IMR-90 (cell line): Measurements from ENCODE around the gene CTIF. TPM values are rescaled to one million over a fixed set of nuclear protein-coding genes. Genes with fewer than 3 reads are reported as not detected.

Experiments
- ATAC-seq: fragments of 200-7000 bp; cut with Tn5 transposase; 2 replicates; pipeline ENCODE4 v1.9.1; 2020; ENCODE audit warnings: low read depth, mild to moderate bottlenecking, moderate library complexity
- BruUV-seq: library from RNA; stranded (reverse); fragments of 400-500 nt; replicated peaks from 2 replicates; lab custom pipeline; 2021; lab: Mats Ljungman, UMichigan
- CTCF ChIA-PET: fragments of 300-600 bp; formaldehyde crosslinking; extraction: SDS; loops from one replicate; lab custom pipeline; 2021; ENCODE audit warnings: antibody characterized with exemption; lab: Yijun Ruan, JAX
- POLR2A ChIA-PET: fragments of 300-600 bp; sonication (Branson Sonifier 250); formaldehyde crosslinking; loops from one replicate; lab custom pipeline; 2022; ENCODE audit warnings: antibody characterized with exemption; ENCODE audit not compliant: unreplicated experiment; lab: Charles Lee
- DNase-seq: peaks from one replicate; pipeline ENCODE4 v3.0.0; 2013
- H2AFZ ChIP-seq: replicated peaks from 2 replicates; pipeline ENCODE3; 2013; ENCODE audit warnings: low read length, mild to moderate bottlenecking; ENCODE audit not compliant: poor library complexity
- H2AK5ac ChIP-seq: 2 replicates; pipeline ENCODE4 v1.6.1; 2013; ENCODE audit warnings: low read depth, low read length, inconsistent platforms
- H2AK9ac ChIP-seq: replicated peaks from 2 replicates; pipeline ENCODE3; 2013; ENCODE audit warnings: mild to moderate bottlenecking, low read depth, low read length, moderate library complexity; ENCODE audit not compliant: poor library complexity
- H2BK120ac ChIP-seq: 2 replicates; pipeline ENCODE4 v1.6.1; 2013; ENCODE audit warnings: low read depth, low read length, inconsistent platforms
- H2BK15ac ChIP-seq: 3 replicates; pipeline ENCODE4 v1.6.1; 2013; ENCODE audit warnings: low read depth, low read length, inconsistent platforms
- H2BK20ac ChIP-seq: 2 replicates; pipeline ENCODE4 v1.6.1; 2013; ENCODE audit warnings: low read depth, mild to moderate bottlenecking, inconsistent platforms, low read length, moderate library complexity
- H2BK5ac ChIP-seq: 2 replicates; pipeline ENCODE4 v1.6.1; 2013; ENCODE audit warnings: mild to moderate bottlenecking, low read depth, low read length, inconsistent platforms; ENCODE audit not compliant: poor library complexity, severe bottlenecking
- H3K14ac ChIP-seq: replicated peaks from 2 replicates; pipeline ENCODE4 v1.6.1; 2013; ENCODE audit warnings: low read depth, low read length, inconsistent platforms
- H3K18ac ChIP-seq: 2 replicates; pipeline ENCODE4 v1.6.1; 2013; ENCODE audit warnings: low read depth, low read length, control low read depth
- H3K23ac ChIP-seq: 2 replicates; pipeline ENCODE4 v1.6.1; 2013; ENCODE audit warnings: low read depth, low read length, inconsistent platforms
- H3K27ac ChIP-seq: 2 replicates; pipeline ENCODE4 v1.5.1; 2013; ENCODE audit warnings: mild to moderate bottlenecking, control low read depth, low read length; ENCODE audit not compliant: insufficient read depth
- H3K27me3 ChIP-seq: 2 replicates; pipeline ENCODE4 v1.6.1; 2013; ENCODE audit warnings: low read length; ENCODE audit not compliant: control insufficient read depth, insufficient read depth
- H3K36me3 ChIP-seq: 2 replicates; pipeline ENCODE4 v1.6.1; 2013; ENCODE audit warnings: low read length, mixed read lengths; ENCODE audit not compliant: control insufficient read depth, insufficient read depth
- H3K4ac ChIP-seq: 2 replicates; pipeline ENCODE4 v1.6.1; 2013; ENCODE audit warnings: low read depth, low read length, inconsistent platforms
- H3K4me1 ChIP-seq: 2 replicates; pipeline ENCODE4 v1.6.1; 2013; ENCODE audit warnings: low read length, mixed read lengths; ENCODE audit not compliant: control insufficient read depth, insufficient read depth
- H3K4me2 ChIP-seq: 2 replicates; pipeline ENCODE4 v1.6.1; 2013; ENCODE audit warnings: low read depth, mild to moderate bottlenecking, control low read depth, low read length, moderate library complexity
- H3K4me3 ChIP-seq: 2 replicates; pipeline ENCODE4 v1.5.1; 2013; ENCODE audit warnings: low read depth, mild to moderate bottlenecking, control low read depth, low read length, moderate library complexity; ENCODE audit not compliant: insufficient read depth
- H3K56ac ChIP-seq: 2 replicates; pipeline ENCODE4 v1.6.1; 2013; ENCODE audit warnings: low read length, inconsistent platforms; ENCODE audit not compliant: insufficient read depth; ENCODE audit errors: extremely low read depth
- H3K79me1 ChIP-seq, 2 experiments: 2 replicates each; pipeline ENCODE4 v1.6.1; 2013; ENCODE audit warnings: low read length in 2 of 2, inconsistent platforms in 1 of 2, low read depth in 1 of 2
- H3K9ac ChIP-seq: 2 replicates; pipeline ENCODE4 v1.6.1; 2013; ENCODE audit warnings: low read depth, low read length, control low read depth
- H3K9me1 ChIP-seq: 2 replicates; pipeline ENCODE4 v1.6.1; 2013; ENCODE audit warnings: low read length, inconsistent platforms; ENCODE audit not compliant: insufficient read depth
- H3K9me3 ChIP-seq: 2 replicates; pipeline ENCODE4 v1.6.1; 2013; ENCODE audit warnings: low read length; ENCODE audit not compliant: control insufficient read depth, insufficient read depth
- H4K20me1 ChIP-seq: 2 replicates; pipeline ENCODE4 v1.6.1; 2013; ENCODE audit warnings: low read length, inconsistent platforms; ENCODE audit not compliant: insufficient read depth
- H4K5ac ChIP-seq: 2 replicates; pipeline ENCODE4 v1.6.1; 2013; ENCODE audit warnings: mild to moderate bottlenecking, low read depth, low read length, control low read depth
- H4K8ac ChIP-seq, 2 experiments: 2 replicates each; pipeline ENCODE4 v1.6.1; 2013; ENCODE audit warnings: low read depth in 2 of 2, low read length in 2 of 2, control low read depth in 1 of 2, inconsistent platforms in 1 of 2
- H4K91ac ChIP-seq: 2 replicates; pipeline ENCODE4 v1.6.1; 2013; ENCODE audit warnings: low read depth, low read length, inconsistent platforms; ENCODE audit not compliant: insufficient read depth
- BHLHE40 ChIP-seq: fragments of 150-350 bp; IDR thresholded peaks from 2 replicates; pipeline ENCODE4 v1.6.1; 2016; ENCODE audit warnings: mild to moderate bottlenecking, low read depth, low read length
- CEBPB ChIP-seq: IDR thresholded peaks from 2 replicates; pipeline ENCODE4 v1.6.1; 2012; ENCODE audit warnings: low read depth, low read length, improper control_type of control experiment
- CHD1 ChIP-seq: IDR thresholded peaks from 2 replicates; pipeline ENCODE4 v1.6.1; 2012; ENCODE audit warnings: low read depth, low read length, improper control_type of control experiment
- CTCF ChIP-seq: conservative IDR thresholded peaks from 2 replicates; pipeline ENCODE4 v1.5.1; 2012; ENCODE audit warnings: mild to moderate bottlenecking, low read depth, low read length, improper control_type of control experiment
- ELK1 ChIP-seq: fragments of 150-350 bp; IDR thresholded peaks from 2 replicates; pipeline ENCODE4 v1.6.1; 2016; ENCODE audit warnings: low read depth, mild to moderate bottlenecking, low read length, moderate library complexity, borderline replicate concordance
- FOS ChIP-seq: fragments of 150-350 bp; IDR thresholded peaks from 2 replicates; pipeline ENCODE4 v1.6.1; 2016; ENCODE audit warnings: low read depth, low read length
- MAFK ChIP-seq: IDR thresholded peaks from 2 replicates; pipeline ENCODE4 v1.6.1; 2012; ENCODE audit warnings: low read depth, low read length, improper control_type of control experiment
- MAZ ChIP-seq: IDR thresholded peaks from 2 replicates; pipeline ENCODE4 v1.6.1; 2012; ENCODE audit warnings: low read depth, mild to moderate bottlenecking, low read length, improper control_type of control experiment, moderate library complexity, borderline replicate concordance
- MXI1 ChIP-seq: IDR thresholded peaks from 2 replicates; pipeline ENCODE4 v1.6.1; 2012; ENCODE audit warnings: low read depth, mild to moderate bottlenecking, low read length, moderate library complexity, borderline replicate concordance
- NFE2L2 ChIP-seq: fragments of 150-350 bp; IDR thresholded peaks from 2 replicates; pipeline ENCODE4 v1.6.1; 2016; ENCODE audit warnings: low read depth, mild to moderate bottlenecking, low read length
- POLR2A ChIP-seq: IDR thresholded peaks from 2 replicates; pipeline ENCODE4 v1.6.1; 2012; ENCODE audit warnings: mild to moderate bottlenecking, low read depth, low read length
- RAD21 ChIP-seq: IDR thresholded peaks from 2 replicates; pipeline ENCODE4 v1.6.1; 2012; ENCODE audit warnings: low read length, improper control_type of control experiment
- RCOR1 ChIP-seq: IDR thresholded peaks from 2 replicates; pipeline ENCODE4 v1.6.1; 2012; ENCODE audit warnings: mild to moderate bottlenecking, low read length, improper control_type of control experiment; ENCODE audit not compliant: insufficient replicate concordance
- RFX5 ChIP-seq: IDR thresholded peaks from 2 replicates; pipeline ENCODE4 v1.8.0; 2012; ENCODE audit warnings: low read depth, mild to moderate bottlenecking, low read length, moderate library complexity
- SMC3 ChIP-seq: fragments of 150-350 bp; IDR thresholded peaks from 2 replicates; pipeline ENCODE4 v1.6.1; 2016; ENCODE audit warnings: low read depth, mild to moderate bottlenecking, antibody characterized with exemption, low read length, moderate library complexity
- USF2 ChIP-seq: fragments of 150-350 bp; IDR thresholded peaks from 2 replicates; pipeline ENCODE4 v1.6.1; 2017; ENCODE audit warnings: mild to moderate bottlenecking, antibody characterized with exemption, low read length, low read depth
- WGBS, 2 experiments: methylation state at CpG; one replicate each; pipeline versions ENCODE4 v1.1.5 to v1.1.7; 2013; ENCODE audit warnings: missing lambda C conversion rate in 2 of 2; ENCODE audit not compliant: insufficient read length in 1 of 2; ENCODE audit errors: extremely low coverage in 2 of 2; 5-methylcytosine and 5-hydroxymethylcytosine counted together
- dilution Hi-C: fragments of 300-500 bp; cut with HindIII; formaldehyde crosslinking; loops from one replicate; pipeline ENCODE4 v1.14.3; 2018; ENCODE audit warnings: low sequenced_read_pairs; ENCODE audit not compliant: unreplicated experiment
- in situ Hi-C: fragments of 300-500 bp; cut with MboI; formaldehyde crosslinking; loops from 3 replicates; pipeline ENCODE4 v1.14.3; 2019; ENCODE audit warnings: low sequenced_read_pairs, inconsistent platforms, mixed read lengths
- intact Hi-C: fragments of 100-400 bp; cut with micrococcal nuclease; formaldehyde crosslinking; loops from 2 replicates; pipeline ENCODE4 v1.10.0; 2022
- polyA plus RNA-seq, 3 experiments: library from polyadenylated mRNA; depleted of rRNA; stranded (reverse); fragments of >200 nt; gene quantifications; 2 replicates each; pipeline ENCODE4 v1.2.3, GENCODE V29; 2012; ENCODE audit warnings: low replicate concordance in 1 of 3
- total RNA-seq: library from RNA; depleted of rRNA; stranded (reverse); fragments of >200 nt; gene quantifications from 2 replicates; pipeline ENCODE4 v1.2.3, GENCODE V29; 2012

CTIF gene
- total and polyA plus RNA-seq, 2 of the 4 experiments (the other 2 are of a cell fraction): 25.1 to 57.0 TPM

- Histone ChIP-seq H3K4ac (peak overlapping the region; percentile 91), H3K27me3 (no peaks in the 10 kb centered on the region), H3K9ac (peak overlapping the region; percentile 55), H4K20me1 (peaks cover 30% of the 10 kb centered on the region), H3K36me3 (peaks cover 16% of the 10 kb centered on the region), H4K8ac (peak overlapping the region; percentile 59 to 88), H3K14ac (peak overlapping the region; percentile 95), H3K27ac (peak overlapping the region; percentile 98), H3K79me1 (peaks cover 42 to 88% of the 10 kb centered on the region in 2 experiments), H3K23ac (peak overlapping the region; percentile 96; the same call in 1 of the 2 replicates), H3K4me1 (peaks cover 46% of the 10 kb centered on the region), H2AK9ac (peak overlapping the region; percentile 91), H3K9me1 (peaks cover 54% of the 10 kb centered on the region), H2AFZ (no peak overlapping the region), H2BK5ac (peak overlapping the region; percentile 100), H4K5ac (peak overlapping the region; percentile 74), H4K91ac (peak overlapping the region; percentile 99), H3K4me2 (peak overlapping the region; percentile 40), H2BK20ac (peak overlapping the region; percentile 97), H3K18ac (peak overlapping the region; percentile 80), H3K56ac (peak overlapping the region; percentile 56), H3K9me3 (no peaks in the 10 kb centered on the region), H3K4me3 (peak overlapping the region; percentile 3; the same call in 1 of the 2 replicates), H2AK5ac (peak overlapping the region; percentile 100), H2BK15ac (peak overlapping the region; percentile 89), H2BK120ac (peak overlapping the region; percentile 82)
- ChIA-PET CTCF (no interaction called here), POLR2A (no interaction called here)
- DNase-seq: peak; percentile 93
- TF ChIP-seq NFE2L2: no peak
- TF ChIP-seq SMC3: no peak
- TF ChIP-seq MAZ: peak; percentile 73; the same call in 1 of the 2 replicates
- no peak for TF ChIP-seq ELK1
- no peak for TF ChIP-seq CTCF
- peak; percentile 42; the same call in 1 of the 2 replicates for TF ChIP-seq CEBPB
- TF ChIP-seq MXI1: no peak
- no peak for TF ChIP-seq MAFK
- peak; percentile 41; the same call in 1 of the 2 replicates for TF ChIP-seq USF2
- TF ChIP-seq POLR2A: no peak; the same call in 1 of the 2 replicates
- no peak for TF ChIP-seq RCOR1
- no peak for TF ChIP-seq RFX5
- TF ChIP-seq CHD1: no peak
- peak; percentile 67 for TF ChIP-seq FOS
- no peak for TF ChIP-seq RAD21
- TF ChIP-seq BHLHE40: no peak
- BruUV-seq: no TSS peak
- intact Hi-C loops (loop anchor here (1.0 kb wide), 1 partner anchor 8 kb away; no protein-coding TSS in a partner anchor), dilution Hi-C loops (no loop called here), in situ Hi-C loops (no loop called here)
- WGBS, 2 experiments: 40% methylated on average over 8 of the region's 8 CpGs; no CpG with 5 or more reads in 1 of the 2 experiments
- peak; percentile 77 for ATAC-seq
Observed at GRCh38 chr18:48621240-48621639, 82.4 kb downstream of the CTIF start.
